Fibroblast of pulmonary artery (primary cell): ENCODE data around the gene GGT5.
"Not testable (repeated sequence)": the region's sequence is repeated elsewhere in the genome, so short reads cannot be mapped to it uniquely, and the experiment has no call there.

Source experiments
- DNase-seq: peaks from one replicate; pipeline ENCODE4 v3.0.0-alpha.2; 2010; ENCODE audit warnings: low read depth
- H3K4me3 ChIP-seq: replicated peaks from 2 replicates; pipeline ENCODE4 v1.5.1; 2011; ENCODE audit warnings: low read depth, mild to moderate bottlenecking, control low read depth, low read length, moderate library complexity
- CTCF ChIP-seq: IDR thresholded peaks from 2 replicates; pipeline ENCODE4 v1.5.1; 2011; ENCODE audit warnings: mild to moderate bottlenecking, control low read depth, low read length, inconsistent platforms; ENCODE audit errors: missing control alignments

The GGT5 gene, protein sequence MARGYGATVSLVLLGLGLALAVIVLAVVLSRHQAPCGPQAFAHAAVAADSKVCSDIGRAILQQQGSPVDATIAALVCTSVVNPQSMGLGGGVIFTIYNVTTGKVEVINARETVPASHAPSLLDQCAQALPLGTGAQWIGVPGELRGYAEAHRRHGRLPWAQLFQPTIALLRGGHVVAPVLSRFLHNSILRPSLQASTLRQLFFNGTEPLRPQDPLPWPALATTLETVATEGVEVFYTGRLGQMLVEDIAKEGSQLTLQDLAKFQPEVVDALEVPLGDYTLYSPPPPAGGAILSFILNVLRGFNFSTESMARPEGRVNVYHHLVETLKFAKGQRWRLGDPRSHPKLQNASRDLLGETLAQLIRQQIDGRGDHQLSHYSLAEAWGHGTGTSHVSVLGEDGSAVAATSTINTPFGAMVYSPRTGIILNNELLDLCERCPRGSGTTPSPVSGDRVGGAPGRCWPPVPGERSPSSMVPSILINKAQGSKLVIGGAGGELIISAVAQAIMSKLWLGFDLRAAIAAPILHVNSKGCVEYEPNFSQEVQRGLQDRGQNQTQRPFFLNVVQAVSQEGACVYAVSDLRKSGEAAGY

DNA sequence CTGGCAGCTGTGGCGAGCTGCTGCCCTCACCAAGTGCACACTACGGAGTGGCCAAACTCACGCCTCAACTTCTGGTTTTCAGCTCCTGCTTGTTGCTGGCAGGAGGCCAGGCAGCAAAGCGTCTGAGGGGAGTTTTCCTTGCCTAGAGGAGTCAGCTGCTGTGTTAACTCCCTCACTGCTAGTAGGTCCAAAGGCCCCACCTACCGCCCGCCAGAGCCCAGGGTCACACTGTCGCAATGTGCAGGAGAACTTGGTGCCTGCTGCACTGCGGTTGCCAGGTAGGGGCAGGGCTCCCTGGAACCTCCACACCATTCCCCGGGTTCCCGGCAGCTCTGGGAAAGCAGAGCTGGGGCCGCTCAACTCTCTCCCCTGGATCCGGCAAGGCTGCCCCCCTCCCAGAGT, at the start of gene GGT5:
Gene GGT5 (minus strand): TSS at position 53 of the 402 bp plus-strand sequence. CDS start 357 bp downstream, outside the sequence.
- DNase-seq = peak; percentile 79
- H3K4me3 ChIP-seq = peak within 1 kb of the TSS; percentile 71

- not testable (repeated sequence) for DNase-seq, H3K4me3 ChIP-seq
Measured at GRCh38 chr22:24292202-24292830, 47.4 kb upstream of the GGT5 start.

- TF ChIP-seq CTCF = no peak
- no peak for DNase-seq
- no peak overlapping the region for H3K4me3 ChIP-seq
Measured at GRCh38 chr22:24291515-24292201, 46.8 kb upstream of the GGT5 start.

DNA sequence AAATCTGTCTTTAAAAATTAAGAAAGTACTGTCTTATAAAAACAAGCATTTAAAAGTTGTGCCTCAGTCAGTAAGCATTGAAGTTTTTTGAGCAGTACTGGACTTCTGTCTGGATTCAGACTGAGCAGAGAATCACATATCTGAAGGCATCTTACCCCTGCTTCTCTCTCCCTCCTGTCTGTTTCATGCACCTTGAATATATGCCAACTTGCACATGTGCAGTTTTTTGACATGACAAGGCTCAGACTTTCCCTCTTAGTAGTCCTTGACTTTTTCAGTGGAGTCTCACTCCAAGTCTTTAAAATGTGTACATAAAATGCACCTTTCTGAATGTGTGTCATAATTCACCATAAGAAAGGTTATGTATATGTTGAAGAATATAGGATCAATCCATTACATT, 45.6 kb upstream of the GGT5 start:
- H3K4me3 ChIP-seq = no peak overlapping the region
- DNase-seq = peak; percentile 17
- no peak for TF ChIP-seq CTCF

GRCh38 chr22:24289741-24290163, 44.9 kb upstream of the GGT5 start:
- DNase-seq = peak; percentile 9
- no peak overlapping the region for H3K4me3 ChIP-seq
- TF ChIP-seq CTCF = no peak

- no peak overlapping the region for H3K4me3 ChIP-seq
- DNase-seq = peak; percentile 84
- TF ChIP-seq CTCF = no peak
Measured at GRCh38 chr22:24289114-24289513, 44.2 kb upstream of the GGT5 start.

DNA sequence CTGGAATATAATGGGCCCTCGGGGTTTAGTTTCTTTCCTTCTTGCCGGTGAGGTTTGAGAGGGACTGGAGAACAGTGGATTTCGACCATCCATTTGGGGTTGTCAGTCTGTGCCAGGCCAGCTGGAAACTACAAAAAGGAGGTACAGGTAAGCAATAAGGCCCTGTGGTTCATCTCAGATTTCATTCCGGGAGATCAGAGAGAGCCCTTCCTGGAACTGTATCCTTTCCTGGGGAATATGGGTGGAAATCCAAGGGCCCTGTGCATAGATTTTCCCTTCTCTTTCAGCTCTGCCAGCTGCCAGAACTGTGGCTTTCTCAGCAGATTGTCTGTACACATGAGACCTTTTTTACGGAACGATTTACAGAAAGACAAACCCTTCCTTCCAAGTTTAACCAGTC, 42.9 kb upstream of the GGT5 start:
- not testable (repeated sequence) for DNase-seq, H3K4me3 ChIP-seq

DNA sequence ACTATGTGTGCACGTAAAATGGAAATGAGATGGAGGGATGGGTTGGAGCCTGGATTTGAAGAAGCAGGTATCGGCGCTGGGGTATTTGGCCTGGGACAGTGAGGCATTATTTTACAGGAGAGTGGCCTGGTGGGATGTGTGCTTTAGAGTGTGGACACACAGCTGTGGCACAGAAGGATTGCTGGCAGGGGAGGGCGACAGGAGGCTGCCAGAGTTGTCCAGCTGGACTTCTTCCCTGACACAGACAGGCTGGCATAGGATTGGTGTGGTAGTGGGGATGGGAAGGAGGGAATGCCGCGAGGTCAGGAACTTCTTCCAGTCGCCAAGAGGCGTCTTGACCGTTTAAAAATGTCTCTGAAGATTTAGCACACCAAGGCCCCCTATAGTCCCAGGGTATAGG, 42.3 kb upstream of the GGT5 start:
- DNase-seq, H3K4me3 ChIP-seq: not testable (repeated sequence)
